Fibroblast of the aortic adventitia (primary cell): Measurements from ENCODE around the gene KATNAL1. TPM values are rescaled to one million over a fixed set of nuclear protein-coding genes. Genes with fewer than 3 reads are reported as not detected.

Experiments
- DNase-seq: peaks from one replicate; pipeline ENCODE4 v3.0.0-alpha.2; 2010; ENCODE audit warnings: low read depth
- H3K4me3 ChIP-seq: 2 replicates; pipeline ENCODE4 v1.5.1; 2011; ENCODE audit warnings: low read depth, mild to moderate bottlenecking, control low read depth, low read length, moderate library complexity
- total RNA-seq: library from RNA; depleted of rRNA; stranded (reverse); fragments of >200 nt; gene quantifications from 2 replicates; pipeline ENCODE4 v1.2.3, GENCODE V29; 2012; ENCODE audit warnings: low replicate concordance
- TF ChIP-seq, protein P1 (sequence below): IDR thresholded peaks from 2 replicates; pipeline ENCODE4 v1.5.1; 2011; ENCODE audit warnings: mild to moderate bottlenecking, low read length, control low read depth, inconsistent platforms; ENCODE audit not compliant: insufficient read depth

The KATNAL1 gene
- total RNA-seq, result 38.7 and 61.2 TPM in 2 replicates

GRCh38 chr13:30307194-30307970 lies at the start of gene KATNAL1:
TSS of gene KATNAL1 (minus strand) at chr13:30307551. CDS start at chr13:30283777, 23,774 bp downstream.
- TF ChIP-seq, protein P1, sequence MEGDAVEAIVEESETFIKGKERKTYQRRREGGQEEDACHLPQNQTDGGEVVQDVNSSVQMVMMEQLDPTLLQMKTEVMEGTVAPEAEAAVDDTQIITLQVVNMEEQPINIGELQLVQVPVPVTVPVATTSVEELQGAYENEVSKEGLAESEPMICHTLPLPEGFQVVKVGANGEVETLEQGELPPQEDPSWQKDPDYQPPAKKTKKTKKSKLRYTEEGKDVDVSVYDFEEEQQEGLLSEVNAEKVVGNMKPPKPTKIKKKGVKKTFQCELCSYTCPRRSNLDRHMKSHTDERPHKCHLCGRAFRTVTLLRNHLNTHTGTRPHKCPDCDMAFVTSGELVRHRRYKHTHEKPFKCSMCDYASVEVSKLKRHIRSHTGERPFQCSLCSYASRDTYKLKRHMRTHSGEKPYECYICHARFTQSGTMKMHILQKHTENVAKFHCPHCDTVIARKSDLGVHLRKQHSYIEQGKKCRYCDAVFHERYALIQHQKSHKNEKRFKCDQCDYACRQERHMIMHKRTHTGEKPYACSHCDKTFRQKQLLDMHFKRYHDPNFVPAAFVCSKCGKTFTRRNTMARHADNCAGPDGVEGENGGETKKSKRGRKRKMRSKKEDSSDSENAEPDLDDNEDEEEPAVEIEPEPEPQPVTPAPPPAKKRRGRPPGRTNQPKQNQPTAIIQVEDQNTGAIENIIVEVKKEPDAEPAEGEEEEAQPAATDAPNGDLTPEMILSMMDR, result no peak
- peak within 1 kb of the TSS; percentile 94 for H3K4me3 ChIP-seq
- DNase-seq, result peak; percentile 56

DNA sequence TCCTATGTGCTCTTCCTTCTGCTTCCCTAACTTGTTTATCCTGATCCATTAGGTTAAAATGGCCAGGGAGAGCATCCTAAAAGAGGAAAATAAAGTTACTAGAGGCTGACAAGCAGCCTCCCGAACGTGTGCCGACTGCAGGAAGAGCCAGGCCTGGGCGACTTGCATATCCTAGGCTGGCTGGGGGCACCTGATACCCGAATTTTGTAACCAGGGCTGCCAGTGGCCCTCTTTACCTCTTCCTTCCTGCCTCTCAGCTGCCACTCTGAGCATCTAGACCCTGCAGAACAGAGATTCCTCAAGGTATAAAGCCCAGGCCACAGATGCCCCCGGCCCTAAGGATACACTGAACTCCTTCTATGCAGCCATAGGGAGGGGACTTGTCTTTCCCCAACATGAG lies 48.5 kb upstream of the KATNAL1 start:
- H3K4me3 ChIP-seq, result no peak overlapping the region
- TF ChIP-seq, protein P1, result no peak
- no peak for DNase-seq

DNA sequence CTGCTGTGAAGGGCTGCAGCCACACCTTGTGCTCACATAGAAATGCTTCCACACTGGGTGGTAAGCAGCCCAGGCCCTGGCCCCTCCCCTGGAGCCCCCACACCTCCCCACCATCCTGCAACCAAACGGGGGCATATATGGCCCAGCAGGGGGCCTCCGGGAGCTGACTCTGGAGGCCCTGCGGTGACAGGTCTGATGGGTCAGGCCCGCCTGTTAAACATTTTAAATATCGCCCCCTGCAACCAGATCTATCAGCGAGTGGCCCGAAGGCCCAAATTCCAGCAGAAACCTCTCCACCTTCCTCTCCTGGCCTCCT lies 48.0 kb upstream of the KATNAL1 start:
- H3K4me3 ChIP-seq, result no peak overlapping the region
- TF ChIP-seq, protein P1, result peak; percentile 18
- no peak for DNase-seq

- TF ChIP-seq, protein P1, result no peak
- H3K4me3 ChIP-seq, result no peak overlapping the region
- no peak for DNase-seq
Observed at GRCh38 chr13:30354493-30355383, 47.4 kb upstream of the KATNAL1 start.

GRCh38 chr13:30353471-30354215 lies 46.3 kb upstream of the KATNAL1 start:
- TF ChIP-seq, protein P1, result no peak
- DNase-seq, result no peak
- no peak overlapping the region for H3K4me3 ChIP-seq

DNA sequence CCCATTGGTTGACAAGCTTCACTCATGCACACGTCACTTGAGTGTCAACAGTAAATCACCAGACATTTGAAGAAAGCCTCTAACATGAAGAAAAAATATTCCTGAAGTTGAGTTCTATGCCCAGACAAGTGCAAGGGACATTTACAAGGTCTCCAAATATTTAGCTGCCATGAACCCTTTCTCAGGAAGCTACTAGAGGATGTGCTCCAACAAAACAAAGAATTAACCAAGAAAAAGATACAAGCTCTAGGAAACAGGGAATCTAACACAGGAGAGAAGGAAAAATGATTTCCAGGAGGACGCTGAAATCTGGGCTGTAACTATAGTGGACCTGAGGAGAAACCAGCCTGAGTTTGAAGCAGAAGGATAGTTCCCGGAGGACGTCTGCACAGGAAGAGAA lies 45.7 kb upstream of the KATNAL1 start:
- TF ChIP-seq, protein P1, result no peak
- no peak overlapping the region for H3K4me3 ChIP-seq
- DNase-seq, result no peak
